Stromal cell of bone marrow (primary cell): ENCODE data around the gene PPP2R3A.
"Not testable (repeated sequence)": the region's sequence is repeated elsewhere in the genome, so short reads cannot be mapped to it uniquely, and the experiment has no call there.

Experiments used
- DNase-seq: peaks from one replicate; pipeline ENCODE4 v3.0.0-alpha.2; 2012; ENCODE audit warnings: low read depth

The PPP2R3A gene

DNA sequence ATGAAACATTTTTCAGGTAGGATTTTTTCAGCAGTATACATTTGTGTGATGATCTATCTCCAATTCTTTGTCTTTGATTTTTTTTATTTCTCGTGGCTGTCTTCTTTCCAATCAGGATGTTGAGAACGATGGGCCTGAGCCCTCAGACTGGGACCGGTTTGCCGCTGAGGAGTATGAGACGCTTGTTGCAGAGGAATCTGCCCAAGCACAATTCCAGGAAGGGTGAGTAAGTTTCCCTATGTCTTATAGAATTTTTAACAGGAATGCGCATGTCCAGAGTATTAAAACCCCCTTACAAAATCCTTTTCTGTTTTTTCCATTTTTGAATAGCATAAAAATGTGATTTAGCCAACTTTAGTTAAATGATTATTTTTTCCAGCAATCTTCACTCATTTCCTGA, 140.6 kb downstream of the PPP2R3A start:
- DNase-seq, result no peak

DNA sequence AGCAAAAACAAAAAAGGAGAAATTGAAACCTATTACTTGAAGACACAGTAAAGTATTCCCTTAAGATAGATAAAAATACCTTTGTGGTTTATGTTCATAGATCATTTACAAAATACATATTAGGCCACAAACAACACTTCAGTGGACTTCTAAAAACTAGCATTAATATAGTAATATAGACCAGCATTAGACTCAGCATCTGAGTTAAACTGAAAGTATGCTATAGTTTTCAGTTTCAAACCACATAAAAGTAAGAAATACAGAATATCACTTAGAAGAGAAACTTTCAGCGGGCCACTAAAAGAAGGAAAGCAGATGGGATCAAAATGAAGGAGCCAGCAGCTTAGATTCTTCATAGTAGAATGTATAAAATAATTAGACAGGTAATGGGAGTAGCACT, 144.0 kb downstream of the PPP2R3A start:
- no peak for DNase-seq

DNA sequence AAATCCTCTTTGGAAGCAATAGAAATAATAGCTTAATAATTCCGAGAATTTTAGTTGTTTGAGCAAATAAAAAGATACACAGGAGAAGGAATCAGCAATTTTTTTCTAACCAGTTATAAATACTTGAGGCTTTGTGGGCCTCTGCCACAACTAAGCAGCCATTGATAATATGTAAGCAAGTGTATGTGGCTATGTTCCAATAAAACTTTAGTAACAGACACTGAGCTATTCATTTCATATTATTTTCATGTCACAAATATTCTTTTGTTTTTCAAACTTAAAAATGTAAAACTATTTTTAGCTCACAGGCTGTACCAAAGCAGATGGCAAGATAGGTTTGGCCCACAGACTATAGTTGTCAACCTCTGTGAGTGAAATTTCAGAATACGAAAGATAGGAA, 145.0 kb downstream of the PPP2R3A start:
- no peak for DNase-seq

DNA sequence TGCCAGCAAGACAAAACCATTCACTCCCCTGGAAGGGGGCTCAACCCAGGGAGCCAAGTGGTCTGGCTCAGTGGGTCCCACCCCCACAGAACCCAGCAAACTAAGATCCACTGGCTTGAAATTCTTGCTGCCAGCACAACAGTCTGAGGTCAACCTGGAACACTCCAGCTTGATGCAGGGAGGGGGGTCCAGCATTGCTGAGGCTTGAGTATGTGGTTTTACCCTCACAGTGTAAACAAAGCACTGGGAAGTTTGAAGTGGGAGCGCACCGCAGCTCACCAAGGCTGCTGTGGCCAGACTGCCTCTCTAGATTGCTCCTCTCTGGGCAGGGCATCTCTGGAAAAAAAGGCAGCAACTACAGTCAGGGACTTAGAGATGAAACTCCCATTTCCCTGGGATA, 148.9 kb downstream of the PPP2R3A start:
- DNase-seq, result no peak

DNA sequence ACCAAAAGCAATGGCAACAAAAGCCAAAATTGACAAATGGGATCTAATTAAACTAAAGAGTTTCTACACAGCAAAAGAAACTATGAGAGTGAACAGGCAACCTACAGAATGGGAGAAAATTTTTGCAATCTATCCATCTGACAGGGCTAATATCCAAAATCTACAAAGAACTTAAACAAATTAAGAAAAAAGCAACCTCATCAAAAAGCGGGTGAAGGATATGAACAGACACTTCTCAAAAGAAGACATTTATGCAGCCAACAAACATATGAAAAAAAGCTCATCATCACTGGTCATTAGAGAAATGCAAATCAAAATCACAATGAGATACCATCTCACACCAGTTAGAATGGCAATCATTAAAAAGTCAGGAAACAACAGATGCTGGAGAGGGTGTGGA, 153.8 kb downstream of the PPP2R3A start:
- DNase-seq, result not testable (repeated sequence)

DNA sequence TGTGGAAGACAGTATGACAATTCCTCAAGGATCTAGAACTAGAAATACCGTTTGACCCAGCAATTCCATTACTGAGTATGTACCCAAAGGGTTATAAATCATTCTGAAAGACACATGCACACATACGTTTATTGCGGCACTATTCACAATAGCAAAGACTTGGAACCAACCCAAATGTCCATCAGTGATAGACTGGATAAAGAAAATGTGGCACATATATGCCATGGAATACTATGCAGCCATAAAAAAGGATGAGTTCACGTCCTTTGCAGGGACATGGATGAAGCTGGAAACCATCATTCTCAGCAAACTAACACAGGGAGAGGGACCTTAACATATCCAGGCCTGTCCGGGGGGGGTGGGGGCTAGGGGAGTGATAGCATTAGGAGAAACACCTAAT, 154.3 kb downstream of the PPP2R3A start:
- not testable (repeated sequence) for DNase-seq

DNA sequence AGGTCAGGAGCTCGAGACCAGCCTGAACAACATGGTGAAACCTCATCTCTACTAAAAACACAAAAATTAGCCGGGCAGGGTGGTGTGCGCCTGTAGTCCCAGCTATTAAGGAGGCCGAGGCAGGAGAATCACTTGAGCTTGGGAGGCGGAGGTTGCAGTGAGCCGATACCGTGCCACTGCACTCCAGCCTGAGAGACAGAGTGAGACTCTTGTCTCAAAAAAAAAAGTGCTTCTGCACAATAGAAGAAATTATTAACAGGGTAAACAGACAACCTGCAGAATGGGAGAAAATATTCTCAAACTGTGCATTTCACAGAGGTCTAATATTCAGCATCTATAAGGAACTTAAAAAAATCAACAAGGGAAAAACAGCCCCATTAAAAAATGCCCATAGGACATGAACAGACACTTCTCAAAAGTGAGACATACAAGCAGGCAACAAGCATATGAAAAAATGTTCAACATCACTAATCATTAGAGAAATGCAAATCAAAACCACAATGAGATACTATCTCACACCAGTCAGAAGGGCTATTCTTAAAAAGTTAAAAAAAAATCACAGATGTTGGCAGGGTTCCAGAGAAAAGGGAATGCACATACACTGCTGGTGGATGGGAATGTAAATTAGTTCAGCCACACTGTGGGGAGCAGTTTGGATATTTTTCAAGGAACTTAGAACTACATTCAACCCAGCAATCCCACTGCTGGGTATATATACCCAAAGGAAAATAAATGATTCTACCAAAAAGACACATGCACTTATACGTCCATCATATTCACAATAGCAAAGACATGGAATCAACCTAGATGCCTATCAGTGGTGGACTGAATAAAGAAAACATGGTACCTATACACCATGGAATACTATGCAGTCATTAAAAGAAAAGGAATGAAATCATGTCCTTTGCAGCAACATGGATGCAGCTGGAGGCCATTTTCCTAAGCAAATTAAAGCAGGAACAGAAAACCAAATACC, 155.1 kb downstream of the PPP2R3A start:
- no peak for DNase-seq

DNA sequence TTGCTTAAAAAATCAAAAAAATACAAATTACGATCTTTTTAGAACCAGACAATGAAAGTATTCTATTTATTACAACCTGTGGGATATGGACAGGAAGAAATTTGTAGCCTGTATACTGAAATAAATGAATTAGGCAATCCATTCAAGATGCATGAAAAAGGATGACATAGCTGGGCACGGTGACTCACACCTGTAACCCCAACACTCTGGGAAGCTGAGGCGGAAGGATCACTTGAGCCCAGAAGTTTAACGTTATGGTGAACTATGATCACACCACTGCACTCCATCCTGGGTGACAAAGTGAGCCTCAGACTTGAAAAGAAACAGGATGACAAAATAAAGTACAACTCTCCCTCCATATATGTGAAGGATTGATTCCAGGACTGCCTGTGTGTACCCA, 156.5 kb downstream of the PPP2R3A start:
- no peak for DNase-seq

DNA sequence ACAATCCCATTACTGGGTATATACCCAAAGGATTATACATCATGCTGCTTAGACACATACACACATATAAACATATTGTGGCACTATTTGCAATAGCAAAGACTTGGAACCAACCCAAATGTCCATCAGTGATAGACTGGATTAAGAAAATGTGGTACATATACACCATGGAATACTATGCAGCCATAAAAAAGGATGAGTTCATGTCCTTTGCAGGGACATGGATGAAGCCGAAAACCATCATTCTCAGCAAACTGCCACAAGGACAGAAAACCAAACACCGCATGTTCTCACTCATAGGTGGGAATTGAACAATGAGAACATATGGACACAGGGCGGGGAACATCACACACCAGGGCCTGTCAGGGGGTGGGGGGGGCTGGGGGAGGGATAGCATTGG, 166.1 kb downstream of the PPP2R3A start:
- DNase-seq, result not testable (repeated sequence)

DNA sequence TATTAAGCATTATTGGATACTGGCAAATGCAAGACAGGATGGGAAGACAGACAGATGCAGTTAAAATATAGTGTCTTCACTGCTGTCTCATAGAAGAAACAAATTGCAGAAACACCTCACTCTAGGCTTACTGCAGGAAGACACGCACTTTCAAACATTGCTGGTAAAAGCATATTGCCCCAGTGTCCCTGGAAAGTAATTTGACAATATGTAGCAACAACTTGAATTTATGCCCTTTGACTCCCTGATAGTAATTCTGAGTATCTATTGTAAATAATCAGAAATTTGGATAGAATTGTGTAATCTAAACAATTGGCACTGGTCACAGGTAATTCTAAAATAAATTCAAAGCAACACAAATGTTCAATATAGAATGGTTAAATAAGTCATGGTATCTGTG, 168.6 kb downstream of the PPP2R3A start:
- no peak for DNase-seq

DNA sequence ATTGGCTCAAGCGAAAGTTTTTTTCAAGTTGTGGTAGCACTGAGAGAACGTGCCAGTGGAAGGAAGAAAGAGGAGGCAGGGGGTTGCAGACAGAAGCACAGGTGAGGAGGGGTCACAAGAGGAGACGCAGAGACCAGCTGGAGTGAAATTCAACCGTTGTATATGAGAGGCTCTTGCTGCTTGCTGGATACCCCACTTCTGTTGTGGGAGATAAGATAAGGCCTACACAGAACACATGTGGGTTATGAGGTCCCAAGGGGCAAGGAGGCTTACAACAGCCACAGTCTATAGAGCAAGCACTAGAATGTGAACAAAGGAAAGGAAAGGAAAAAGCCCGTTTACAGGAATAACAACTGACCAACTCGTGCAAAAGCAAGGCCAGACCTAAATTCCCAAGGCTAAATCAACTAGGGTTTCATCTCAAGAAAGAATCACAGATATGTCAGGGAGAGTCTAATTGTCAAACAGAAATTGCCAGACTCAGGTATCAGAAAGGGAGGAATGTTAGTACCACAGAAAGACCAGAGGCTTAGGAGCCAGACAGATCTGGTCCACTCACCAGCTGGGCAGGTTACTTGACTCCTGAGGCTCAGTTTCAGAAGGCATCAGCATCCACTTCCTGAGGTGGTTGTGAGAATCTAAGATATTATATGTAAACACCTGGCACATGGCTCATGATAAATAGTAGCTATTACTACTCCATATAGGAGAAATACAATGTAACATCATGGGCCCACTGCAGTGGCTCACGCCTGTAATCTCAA, 169.7 kb downstream of the PPP2R3A start:
- DNase-seq, result no peak

DNA sequence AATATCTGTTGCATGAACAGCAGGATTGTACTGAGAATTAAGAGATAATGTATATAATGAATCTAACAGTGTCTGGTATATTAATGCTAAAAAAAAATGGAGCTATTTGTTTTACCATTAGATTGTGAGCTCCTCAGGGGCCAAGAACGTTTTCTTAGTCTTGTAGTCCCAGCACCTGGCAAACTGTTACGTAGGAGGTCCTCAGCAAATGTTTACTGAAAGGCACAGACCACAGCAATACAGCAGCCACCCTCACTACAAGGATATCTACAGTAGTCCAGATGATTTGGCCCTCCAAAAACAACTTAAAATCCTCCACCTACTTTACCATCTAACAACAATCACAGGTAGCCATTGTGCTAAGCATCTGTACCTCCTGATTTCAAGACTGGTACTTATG, 170.9 kb downstream of the PPP2R3A start:
- no peak for DNase-seq

DNA sequence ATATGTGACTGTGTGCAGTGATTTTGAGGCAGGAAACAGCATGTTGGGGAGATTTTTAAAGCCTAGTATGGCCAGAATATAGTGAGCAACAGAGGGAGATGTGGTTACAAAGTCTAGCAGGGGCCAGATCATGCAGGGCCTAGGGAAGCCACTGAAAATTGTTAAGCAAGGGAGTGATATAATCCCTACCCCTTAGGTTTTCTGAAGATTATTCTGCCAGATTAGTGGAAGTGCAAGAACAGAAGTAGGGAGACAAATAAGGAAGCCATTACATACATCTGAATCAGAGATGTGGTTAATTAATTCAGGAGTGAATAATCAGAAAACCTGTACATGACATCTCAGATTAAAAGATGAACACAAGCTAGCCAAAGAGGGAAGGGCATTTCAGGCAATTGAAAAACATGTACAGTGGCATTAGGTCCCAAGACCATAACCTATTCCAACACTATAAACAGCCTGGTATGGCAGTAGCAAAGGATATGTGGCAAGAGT, 175.8 kb downstream of the PPP2R3A start:
- no peak for DNase-seq

DNA sequence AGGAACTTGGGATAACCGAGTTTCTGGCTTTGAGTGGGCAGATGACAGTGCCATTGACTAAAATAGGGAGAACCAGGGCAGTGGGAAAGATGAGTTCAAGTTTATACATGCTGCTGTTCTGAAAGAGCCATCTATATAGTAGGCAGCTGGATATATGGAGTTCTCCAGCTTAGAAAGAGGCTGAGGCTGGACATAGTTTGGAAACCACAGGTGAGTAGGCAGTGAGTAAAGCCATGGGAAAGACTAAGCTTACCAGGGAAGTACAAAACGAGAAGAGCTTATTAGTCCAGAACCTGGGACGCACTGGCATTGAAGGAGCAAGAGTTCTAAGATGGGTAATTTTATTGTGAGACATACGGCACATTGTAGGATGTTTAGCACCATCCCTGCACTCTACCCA, 176.4 kb downstream of the PPP2R3A start:
- no peak for DNase-seq

DNA sequence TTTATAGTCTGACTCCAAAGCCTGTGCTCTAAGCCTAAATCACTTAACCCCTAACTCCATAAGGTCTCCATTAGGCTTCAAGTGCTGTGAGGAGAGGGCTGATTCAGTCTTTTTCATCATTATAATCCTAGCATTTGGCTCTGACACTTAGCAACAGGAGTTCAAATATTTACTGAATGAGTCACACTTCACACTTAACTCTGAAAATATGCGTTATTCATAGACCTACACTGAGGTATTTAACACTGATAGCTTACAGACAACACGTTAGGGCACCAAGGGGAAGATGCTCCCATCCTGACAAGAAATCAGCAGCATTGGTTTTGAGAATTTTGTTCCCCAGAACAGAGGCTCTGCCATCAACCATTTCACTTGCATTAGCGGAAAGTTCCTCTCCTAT, 177.1 kb downstream of the PPP2R3A start:
- peak; percentile 50 for DNase-seq

DNA sequence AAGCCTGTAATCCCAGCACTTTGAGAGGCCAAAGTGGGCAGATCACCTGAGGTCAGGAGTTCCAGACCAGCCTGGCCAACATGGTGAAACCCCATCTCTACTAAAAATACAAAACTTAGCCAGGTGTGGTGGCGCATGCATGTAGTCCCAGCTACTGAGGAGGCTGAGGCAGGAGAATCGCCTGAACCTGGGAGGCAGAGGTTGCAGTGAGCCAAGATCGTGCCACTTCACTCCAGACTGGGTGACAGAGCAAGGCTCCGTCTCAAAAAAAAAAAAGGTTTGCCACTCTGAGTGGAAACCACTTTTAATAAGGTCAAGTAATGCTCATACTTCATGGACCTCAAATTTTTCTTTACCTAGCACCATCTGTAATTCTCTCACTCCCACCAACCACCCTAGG, 178.9 kb downstream of the PPP2R3A start:
- DNase-seq, result not testable (repeated sequence)

DNA sequence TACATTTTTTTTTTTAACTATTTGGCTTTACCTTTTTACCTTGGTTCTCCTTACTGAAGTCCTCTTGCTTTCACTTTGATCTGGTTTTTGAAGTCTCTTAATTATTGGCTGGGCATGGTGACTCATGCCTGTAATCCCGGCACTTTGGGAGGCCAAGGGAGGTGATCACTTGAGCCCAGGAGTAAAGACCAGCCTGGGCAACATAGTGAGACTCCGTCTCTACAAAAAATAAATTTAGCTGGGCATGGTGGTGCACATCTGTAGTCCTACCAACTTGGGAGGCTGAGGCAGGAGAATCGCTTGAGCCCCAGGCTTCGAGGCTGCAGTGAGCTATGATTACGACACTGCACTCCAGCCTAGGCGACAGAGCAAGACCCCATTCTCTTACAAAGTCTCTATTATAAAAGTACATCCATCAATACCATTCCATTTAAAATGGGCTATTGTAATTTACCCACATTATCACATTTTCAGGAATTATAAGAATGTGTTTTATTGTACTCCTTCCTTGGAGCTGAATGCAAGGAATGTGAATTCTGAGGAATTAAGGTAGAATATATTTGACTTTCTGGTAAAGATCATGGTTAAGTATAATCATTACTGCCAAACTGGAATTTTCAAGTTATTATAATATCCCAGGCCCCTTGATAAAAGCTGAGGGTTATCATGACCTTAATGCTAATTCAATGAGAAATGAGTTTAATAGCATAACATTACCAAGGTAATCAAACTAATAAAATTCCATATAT, 181.6 kb downstream of the PPP2R3A start:
- DNase-seq, result no peak

DNA sequence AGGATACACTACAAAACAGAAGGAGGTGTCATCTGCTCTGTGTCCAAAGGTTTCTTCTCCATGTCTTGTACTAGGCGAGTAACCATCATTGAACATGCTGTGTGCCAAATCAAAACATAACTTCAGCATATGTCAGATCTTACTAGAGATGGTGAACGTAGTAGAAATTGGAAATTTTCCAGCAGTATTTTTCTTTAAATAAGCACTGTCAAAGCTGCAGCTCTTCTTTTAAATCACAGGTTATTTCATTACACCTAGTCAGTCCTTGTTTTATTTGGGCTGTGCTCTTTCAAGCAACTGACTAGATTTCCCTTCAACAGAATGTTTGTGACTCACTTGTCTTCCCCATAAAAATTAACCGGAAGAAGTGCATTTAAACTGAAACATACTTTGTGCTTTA, 184.1 kb downstream of the PPP2R3A start:
- no peak for DNase-seq

DNA sequence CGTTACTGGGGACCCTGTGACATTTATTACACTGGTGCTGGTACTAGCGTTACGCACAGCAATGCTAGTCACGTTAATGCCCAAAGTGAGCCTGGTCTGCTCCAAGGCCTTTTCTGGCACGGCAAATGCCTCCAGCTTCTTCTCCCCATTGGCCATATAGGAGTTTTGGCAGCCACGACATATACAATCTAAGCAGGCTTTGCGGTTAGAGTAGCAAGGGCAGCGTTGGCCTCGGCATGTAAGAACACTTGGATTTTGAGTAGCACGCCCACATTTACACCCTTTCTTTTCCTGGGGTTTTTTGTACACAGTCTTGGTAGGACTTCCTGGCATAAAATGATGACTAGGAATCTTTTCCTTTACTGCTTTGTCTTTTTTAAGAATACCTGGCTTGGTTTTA, 185.7 kb downstream of the PPP2R3A start:
- DNase-seq, result no peak

DNA sequence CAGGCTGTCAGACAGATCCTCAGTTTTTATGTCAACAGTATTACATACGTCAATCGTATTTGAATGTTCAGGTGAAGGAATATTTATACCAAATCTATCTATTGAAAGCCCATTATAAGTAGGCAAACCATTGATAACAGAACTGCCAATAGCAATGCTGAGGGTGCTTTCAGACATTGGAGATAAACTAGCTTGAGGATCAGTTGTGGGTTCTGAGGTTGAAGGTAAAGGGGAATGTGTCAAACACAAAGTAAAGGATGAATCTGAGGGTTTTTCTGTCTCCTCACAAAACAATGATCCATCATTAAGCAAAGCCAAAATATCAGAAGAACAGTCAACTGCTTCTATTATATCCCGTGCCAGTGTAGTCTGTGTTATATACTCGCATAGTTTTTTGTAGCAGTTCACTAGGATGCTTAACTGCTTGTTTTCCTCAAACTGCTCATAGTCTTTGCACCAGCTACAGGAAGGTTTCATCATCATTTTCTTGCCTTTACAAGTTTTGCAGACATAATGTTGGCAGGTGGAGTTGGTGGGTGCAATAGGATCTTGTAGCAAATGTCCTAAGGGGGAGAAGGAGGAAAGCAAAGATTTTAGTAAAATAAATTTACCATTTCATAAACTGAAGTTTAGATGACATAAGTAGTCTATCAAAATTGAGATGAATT, 186.8 kb downstream of the PPP2R3A start:
- no peak for DNase-seq

DNA sequence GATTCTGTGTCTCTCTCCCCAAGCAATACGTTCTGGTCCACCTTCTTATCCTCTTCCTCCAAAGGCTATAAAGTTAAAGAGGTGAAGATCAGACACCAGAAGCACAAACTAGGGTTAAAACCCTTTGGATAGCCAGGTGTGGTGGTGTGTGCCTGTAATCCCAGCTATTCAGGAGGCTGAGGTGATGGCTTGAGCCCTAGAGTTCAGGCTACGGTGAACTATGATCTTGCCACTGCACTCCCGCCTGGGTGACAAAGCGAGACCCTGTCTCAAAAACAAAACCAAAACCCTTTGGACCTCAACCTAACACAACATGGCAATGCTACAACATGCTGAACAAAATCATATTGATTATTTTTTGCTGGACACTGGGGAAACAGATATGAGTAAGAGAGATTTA, 187.4 kb downstream of the PPP2R3A start:
- DNase-seq, result no peak

DNA sequence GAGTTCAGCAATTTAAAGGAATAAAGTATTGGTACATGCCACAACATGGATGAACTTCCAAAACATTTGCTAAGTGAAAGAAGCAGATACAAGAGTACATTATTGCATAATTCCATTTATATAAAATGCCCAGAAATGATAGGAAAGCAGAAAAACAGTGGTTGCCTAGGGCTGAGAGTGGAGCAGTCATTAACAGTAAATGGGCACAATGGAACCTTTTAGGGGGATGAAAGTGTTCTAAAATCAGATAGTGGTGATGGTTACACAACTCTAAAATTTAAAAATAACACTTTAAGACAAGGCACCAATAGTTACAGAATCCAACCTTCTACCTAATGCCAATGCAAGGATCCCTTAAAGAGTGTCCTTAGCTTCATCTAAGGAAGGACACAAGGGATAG, 196.0 kb downstream of the PPP2R3A start:
- DNase-seq, result no peak
